AG04449 (cell line): ENCODE measurements around the gene AKIRIN2.

Experiments used
- CTCF ChIA-PET: fragments of 350-600 bp; formaldehyde crosslinking; extraction: SDS; loops from one replicate; lab custom pipeline; 2021; ENCODE audit warnings: antibody characterized with exemption; lab: Yijun Ruan, JAX
- POLR2A ChIA-PET: fragments of 400-600, 350-600 bp; formaldehyde crosslinking; extraction: SDS; loops from one replicate; lab custom pipeline; 2020; ENCODE audit warnings: antibody characterized with exemption, inconsistent platforms; lab: Yijun Ruan, JAX
- DNase-seq: peaks from one replicate; pipeline ENCODE4 v3.0.0-alpha.2; 2010; ENCODE audit warnings: low read depth, low spot score
- H3K4me3 ChIP-seq: 2 replicates; pipeline ENCODE4 v1.5.1; 2011; ENCODE audit warnings: low read depth, mild to moderate bottlenecking, control low read depth, low read length
- CTCF ChIP-seq: IDR thresholded peaks from one replicate; pipeline ENCODE4 v1.5.1; 2011; ENCODE audit warnings: mild to moderate bottlenecking, moderate library complexity, low read length, control low read depth, inconsistent platforms; ENCODE audit not compliant: insufficient read depth; ENCODE audit errors: missing control alignments

The AKIRIN2 gene

GRCh38 chr6:87633851-87634250, 68.2 kb downstream of the AKIRIN2 start:
- TF ChIP-seq CTCF, result no peak
- CTCF ChIA-PET, result no interaction called here
- no peak overlapping the region for H3K4me3 ChIP-seq
- POLR2A ChIA-PET, result interaction anchor here (0.7 kb wide), 1 partner anchor 21 kb away, joined by 3 read pairs; no protein-coding TSS in a partner anchor
- DNase-seq, result no peak

DNA sequence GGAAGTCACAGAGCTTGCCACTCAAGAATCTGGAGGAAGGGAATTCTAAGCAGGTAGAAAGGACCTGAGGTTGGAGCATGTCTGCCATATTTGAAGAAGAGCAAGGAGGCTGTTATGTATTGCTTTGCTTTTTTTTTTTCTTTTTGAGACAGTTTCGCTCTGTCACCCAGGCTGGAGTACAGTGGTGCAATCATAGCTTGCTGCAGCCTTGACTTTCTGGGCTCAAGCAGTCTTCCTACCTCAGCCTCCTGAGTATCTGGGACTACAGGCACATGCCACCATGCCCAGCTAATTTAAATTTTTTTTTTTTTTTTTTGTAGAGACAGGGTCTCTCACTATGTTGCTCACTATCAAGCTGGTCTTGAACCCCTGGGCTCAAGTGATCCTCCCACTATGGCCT, 71.3 kb downstream of the AKIRIN2 start:
- no peak overlapping the region for H3K4me3 ChIP-seq
- POLR2A ChIA-PET, result no interaction called here
- CTCF ChIA-PET, result no interaction called here
- no peak for DNase-seq
- no peak for TF ChIP-seq CTCF

- TF ChIP-seq CTCF, result no peak
- no peak overlapping the region for H3K4me3 ChIP-seq
- CTCF ChIA-PET, result no interaction called here
- POLR2A ChIA-PET, result no interaction called here
- DNase-seq, result peak; percentile 24
Observed at GRCh38 chr6:87628881-87629280, 73.2 kb downstream of the AKIRIN2 start.

GRCh38 chr6:87628424-87628823, 73.6 kb downstream of the AKIRIN2 start:
- no peak for DNase-seq
- ChIA-PET CTCF (no interaction called here), POLR2A (no interaction called here)
- H3K4me3 ChIP-seq, result no peak overlapping the region
- TF ChIP-seq CTCF, result no peak
